ENCODE results near the gene SYNM.

SYNM gene

DNA sequence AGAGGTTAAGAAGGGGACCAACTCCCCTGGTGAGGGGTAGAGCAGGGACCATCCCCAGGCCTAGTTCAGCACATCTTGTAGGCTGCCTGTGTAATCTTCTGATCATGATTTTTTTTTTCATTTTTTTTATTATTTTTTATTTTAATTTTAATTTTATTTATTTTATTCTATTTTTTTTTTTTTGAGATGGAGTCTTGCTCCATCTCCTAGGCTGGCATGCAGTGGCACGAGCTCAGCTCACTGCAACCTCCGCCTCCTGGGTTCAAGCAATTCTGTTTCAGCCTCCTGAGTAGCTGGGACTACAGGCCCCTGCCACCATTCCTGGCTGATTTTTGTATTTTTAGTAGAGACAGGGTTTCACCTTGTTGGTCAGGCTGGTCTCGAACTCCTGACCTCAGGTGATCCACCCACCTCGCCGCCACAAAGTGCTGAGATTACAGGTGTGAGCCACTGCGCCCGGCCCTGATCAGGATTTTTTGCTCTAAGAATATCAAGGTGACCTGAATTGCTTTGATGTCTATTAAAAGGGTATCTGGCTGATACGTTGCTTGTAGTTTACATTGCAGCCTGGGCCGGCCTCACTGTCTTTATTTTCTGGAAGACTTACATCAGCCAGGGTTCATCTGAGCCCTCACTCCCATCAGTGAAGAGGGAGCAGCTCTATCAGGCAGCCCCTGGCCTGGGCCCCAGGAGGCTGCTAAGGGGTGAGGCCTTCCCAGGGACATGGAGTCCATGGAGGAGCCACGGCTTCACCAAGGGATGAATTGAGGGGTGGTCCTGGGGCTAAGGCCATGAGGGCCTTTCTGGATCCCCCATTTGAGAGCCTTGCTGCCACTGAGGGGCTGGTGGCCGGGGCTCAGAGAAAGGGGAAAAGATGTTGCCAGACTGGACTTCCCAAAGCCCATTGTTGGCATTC lies 10.7 kb downstream of the SYNM start:
- TF ChIP-seq, protein P1, sequence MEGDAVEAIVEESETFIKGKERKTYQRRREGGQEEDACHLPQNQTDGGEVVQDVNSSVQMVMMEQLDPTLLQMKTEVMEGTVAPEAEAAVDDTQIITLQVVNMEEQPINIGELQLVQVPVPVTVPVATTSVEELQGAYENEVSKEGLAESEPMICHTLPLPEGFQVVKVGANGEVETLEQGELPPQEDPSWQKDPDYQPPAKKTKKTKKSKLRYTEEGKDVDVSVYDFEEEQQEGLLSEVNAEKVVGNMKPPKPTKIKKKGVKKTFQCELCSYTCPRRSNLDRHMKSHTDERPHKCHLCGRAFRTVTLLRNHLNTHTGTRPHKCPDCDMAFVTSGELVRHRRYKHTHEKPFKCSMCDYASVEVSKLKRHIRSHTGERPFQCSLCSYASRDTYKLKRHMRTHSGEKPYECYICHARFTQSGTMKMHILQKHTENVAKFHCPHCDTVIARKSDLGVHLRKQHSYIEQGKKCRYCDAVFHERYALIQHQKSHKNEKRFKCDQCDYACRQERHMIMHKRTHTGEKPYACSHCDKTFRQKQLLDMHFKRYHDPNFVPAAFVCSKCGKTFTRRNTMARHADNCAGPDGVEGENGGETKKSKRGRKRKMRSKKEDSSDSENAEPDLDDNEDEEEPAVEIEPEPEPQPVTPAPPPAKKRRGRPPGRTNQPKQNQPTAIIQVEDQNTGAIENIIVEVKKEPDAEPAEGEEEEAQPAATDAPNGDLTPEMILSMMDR (conservative IDR thresholded peaks at IDR 0.05; ENCODE audit: low read depth, low read length): no peak

DNA sequence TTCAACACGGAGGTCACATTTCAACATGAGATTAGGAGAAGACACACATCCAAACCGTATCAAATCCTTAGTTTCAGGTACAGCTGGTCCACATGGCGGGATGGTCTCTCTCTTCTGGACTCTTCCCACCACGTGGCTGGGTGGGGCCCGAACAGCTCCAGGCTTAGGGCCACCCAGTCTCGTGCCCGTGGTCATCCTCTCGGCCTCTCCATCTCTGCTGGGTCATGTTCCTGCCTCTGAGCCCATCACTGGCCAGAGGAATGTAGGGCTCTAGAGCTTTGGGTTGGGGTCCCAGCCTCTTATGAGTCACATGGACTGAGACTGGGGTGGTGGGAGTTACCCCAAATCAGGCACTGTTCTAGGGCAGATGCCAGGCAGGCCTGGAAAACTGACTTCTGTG lies 12.2 kb downstream of the SYNM start:
- TF ChIP-seq, protein P1 (conservative IDR thresholded peaks at IDR 0.05; ENCODE audit: low read depth, low read length): no peak
- H3K4me3 ChIP-seq (ENCODE audit: low read depth, low read length): no peak overlapping the region
- no peak for DNase-seq (ENCODE audit: low read depth)

More for the DNA sequence above, 10.7 kb downstream of the SYNM start:
- DNase-seq (ENCODE audit: low read depth): no peak
- no peak overlapping the region for H3K4me3 ChIP-seq (ENCODE audit: low read depth, low read length)

DNA sequence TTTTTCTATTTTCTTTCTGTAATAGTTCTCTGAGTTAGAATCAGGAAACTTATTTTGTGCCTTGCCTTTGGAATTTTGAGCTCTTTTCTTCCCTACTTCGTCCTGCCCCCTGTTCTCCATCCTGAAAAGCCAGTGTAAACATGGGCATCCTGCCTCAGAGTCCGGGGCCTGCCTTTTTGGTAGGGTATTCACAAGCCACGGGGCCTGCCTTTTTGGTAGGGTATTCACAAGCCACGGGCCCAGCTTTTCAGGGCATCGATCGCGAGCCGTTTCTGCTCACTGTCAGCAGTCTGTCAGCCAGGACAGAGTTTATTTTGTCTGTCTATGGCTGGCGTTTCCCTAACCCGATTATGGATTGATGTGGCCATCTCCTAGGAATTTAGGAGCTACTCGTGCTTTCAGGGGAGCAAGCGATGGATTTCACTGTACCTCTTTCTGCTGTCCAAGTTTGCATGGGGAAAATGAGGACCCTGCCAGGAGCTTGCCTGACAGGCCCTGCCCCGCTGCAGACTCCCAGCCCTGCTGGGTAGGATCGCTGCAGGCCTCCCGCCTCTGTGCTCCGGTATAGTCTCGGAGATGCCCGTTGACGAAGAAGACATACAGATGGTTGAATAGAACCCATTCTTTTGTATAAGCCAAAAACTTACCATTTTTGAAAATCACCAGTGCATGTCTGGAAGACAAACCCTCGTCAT lies 12.8 kb downstream of the SYNM start:
- H3K4me3 ChIP-seq (ENCODE audit: low read depth, low read length): no peak overlapping the region
- DNase-seq (ENCODE audit: low read depth): no peak
- TF ChIP-seq, protein P1 (conservative IDR thresholded peaks at IDR 0.05; ENCODE audit: low read depth, low read length): no peak

DNA sequence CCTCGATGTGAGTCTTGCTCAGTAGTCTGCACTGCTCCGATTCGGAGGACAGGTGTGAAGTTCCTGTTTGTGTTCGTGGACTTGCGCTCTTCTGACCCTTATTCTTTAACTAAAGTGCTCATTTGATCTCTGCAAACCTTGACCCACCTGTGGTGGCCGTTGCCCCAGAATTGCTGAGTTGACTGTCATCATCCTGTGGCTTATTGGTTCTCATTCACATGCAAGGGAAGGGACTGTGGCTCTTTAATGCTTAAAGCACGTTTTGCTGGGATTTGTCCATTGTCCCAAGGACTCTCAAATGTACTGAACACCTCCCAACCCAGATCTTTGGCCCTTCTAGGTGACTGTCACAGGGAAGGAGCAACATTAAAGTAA lies 13.4 kb downstream of the SYNM start:
- TF ChIP-seq, protein P1 (conservative IDR thresholded peaks at IDR 0.05; ENCODE audit: low read depth, low read length): no peak
- no peak overlapping the region for H3K4me3 ChIP-seq (ENCODE audit: low read depth, low read length)
- DNase-seq (ENCODE audit: low read depth): no peak

DNA sequence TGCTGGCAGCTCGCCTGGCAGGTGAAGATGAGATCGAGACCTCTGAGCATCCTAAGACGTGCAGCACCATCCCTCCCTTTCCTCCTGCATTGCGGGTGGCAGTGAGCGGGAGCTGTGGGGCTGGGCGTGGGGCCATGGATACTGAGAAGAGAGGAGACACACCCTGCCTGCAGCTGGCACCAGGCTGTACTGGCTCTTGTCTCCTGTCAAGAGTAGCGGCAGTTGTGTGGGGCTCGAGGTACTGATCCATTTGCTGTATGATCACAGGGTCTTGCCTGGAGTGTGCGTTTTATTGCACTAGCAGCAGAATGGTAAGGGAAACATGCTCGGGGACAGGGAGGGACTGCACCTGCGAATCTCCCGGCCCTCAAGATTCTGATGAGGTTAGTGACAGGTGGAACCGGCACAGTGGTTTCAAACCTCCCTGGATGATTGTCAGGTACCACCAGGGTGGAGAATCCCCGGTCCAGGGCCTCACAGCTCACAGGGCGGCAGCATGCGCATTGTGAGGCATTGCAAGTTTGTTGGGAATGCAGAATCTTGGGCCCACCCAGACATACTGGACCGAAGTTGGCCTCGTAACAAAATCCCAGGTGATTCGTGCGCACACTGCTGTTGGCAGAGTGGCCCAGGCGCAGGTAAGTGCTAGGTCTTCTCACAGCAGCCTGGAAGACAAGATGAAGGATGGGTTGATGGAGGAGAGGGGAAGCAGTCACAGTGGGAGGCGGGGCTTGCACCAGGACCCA lies 14.1 kb downstream of the SYNM start:
- H3K4me3 ChIP-seq (ENCODE audit: low read depth, low read length): no peak overlapping the region
- TF ChIP-seq, protein P1 (conservative IDR thresholded peaks at IDR 0.05; ENCODE audit: low read depth, low read length): no peak
- no peak for DNase-seq (ENCODE audit: low read depth)

DNA sequence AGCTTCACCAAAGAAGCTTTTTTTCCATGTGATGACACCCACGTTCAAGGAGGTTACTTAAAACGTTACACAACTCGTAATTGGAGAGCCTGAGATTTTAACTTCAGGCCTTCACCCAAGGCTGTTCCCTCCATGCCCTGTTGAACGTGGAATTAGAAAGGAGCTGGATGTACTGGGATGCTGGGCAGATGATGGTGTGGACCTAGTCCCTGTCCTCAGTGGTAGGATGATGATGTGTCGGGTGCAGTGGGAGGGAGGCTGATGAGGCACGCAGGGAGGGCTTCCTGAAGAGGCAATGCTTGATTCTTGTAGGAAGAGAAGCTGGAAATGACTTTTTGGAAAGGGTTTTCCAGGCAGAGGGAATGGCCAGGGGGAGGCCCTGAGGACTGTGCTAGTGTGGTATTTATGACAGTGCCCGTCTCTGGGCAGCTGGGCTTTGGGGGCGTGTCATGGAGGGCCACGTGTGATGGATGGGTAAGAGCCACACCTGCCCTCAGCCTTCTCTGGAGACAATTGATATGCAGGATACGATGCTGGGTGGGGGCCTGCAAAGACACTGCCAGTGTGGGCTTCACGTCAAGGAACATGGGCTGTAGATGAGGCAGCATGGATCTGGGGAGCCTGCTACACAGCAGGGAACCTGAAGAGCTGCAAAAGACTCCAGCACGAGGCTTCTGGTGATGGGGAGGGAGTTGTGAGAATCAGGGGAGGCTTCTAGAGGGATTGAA lies 15.3 kb downstream of the SYNM start:
- no peak for DNase-seq (ENCODE audit: low read depth)
- no peak overlapping the region for H3K4me3 ChIP-seq (ENCODE audit: low read depth, low read length)
- TF ChIP-seq, protein P1 (conservative IDR thresholded peaks at IDR 0.05; ENCODE audit: low read depth, low read length): no peak

Data from choroid plexus epithelial cell (primary cell).